GM13977 (cell line): Measurements from ENCODE around the gene BCAS1.

Source experiments
- DNase-seq: peaks from one replicate; pipeline ENCODE4 v3.0.0; 2012; ENCODE audit warnings: low spot score
- in situ Hi-C: fragments of 300-500 bp; cut with MboI; formaldehyde crosslinking; loops from one replicate; pipeline ENCODE4 v1.12.0; 2022; ENCODE audit warnings: low sequenced_read_pairs, low pct_unique_long_range_greater_than_20kb, mixed read lengths, inconsistent platforms; ENCODE audit not compliant: unreplicated experiment
- TF ChIP-seq, protein P1 (sequence below): IDR thresholded peaks from 2 replicates; pipeline ENCODE4 v1.5.1; 2012; ENCODE audit warnings: mild to moderate bottlenecking, control low read depth; ENCODE audit not compliant: insufficient read depth; ENCODE audit errors: extremely low read depth, missing control alignments

BCAS1 gene

DNA sequence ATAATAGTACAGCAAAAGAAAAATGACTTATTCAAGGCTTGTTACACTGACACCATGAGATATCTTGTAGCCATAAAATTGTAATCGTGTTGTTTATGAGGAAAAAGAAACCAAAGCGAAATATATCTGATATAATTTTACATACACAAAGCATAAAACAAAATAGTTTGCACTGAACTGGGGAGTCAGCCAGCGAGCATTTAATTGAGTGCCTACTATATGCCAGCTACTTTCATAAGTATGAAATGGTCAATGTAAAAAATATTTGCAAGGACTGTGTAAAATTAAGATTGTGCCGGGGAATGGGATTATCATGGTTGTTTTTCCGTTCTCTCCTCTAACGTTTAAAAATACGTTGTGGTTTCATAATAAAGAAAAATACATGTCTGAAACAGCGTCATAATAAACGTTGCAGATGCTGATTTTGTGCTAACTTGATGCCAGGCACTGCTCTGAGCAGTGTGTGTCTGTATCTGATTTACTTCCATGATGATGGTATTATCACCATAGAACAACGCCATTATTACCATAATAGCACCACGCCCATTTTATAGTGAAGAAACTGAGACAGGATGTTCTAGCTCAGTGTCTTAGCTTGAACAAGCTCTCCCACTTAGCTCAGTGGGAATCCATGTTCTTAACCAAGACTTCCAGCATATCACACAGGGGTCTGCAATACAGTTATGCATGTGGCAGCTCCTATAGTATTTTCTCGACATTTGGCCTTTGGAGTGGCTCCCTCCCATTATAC, 144.6 kb downstream of the BCAS1 start:
- no peak for DNase-seq
- TF ChIP-seq, protein P1, sequence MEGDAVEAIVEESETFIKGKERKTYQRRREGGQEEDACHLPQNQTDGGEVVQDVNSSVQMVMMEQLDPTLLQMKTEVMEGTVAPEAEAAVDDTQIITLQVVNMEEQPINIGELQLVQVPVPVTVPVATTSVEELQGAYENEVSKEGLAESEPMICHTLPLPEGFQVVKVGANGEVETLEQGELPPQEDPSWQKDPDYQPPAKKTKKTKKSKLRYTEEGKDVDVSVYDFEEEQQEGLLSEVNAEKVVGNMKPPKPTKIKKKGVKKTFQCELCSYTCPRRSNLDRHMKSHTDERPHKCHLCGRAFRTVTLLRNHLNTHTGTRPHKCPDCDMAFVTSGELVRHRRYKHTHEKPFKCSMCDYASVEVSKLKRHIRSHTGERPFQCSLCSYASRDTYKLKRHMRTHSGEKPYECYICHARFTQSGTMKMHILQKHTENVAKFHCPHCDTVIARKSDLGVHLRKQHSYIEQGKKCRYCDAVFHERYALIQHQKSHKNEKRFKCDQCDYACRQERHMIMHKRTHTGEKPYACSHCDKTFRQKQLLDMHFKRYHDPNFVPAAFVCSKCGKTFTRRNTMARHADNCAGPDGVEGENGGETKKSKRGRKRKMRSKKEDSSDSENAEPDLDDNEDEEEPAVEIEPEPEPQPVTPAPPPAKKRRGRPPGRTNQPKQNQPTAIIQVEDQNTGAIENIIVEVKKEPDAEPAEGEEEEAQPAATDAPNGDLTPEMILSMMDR = no peak
- in situ Hi-C loops = no loop called here

DNA sequence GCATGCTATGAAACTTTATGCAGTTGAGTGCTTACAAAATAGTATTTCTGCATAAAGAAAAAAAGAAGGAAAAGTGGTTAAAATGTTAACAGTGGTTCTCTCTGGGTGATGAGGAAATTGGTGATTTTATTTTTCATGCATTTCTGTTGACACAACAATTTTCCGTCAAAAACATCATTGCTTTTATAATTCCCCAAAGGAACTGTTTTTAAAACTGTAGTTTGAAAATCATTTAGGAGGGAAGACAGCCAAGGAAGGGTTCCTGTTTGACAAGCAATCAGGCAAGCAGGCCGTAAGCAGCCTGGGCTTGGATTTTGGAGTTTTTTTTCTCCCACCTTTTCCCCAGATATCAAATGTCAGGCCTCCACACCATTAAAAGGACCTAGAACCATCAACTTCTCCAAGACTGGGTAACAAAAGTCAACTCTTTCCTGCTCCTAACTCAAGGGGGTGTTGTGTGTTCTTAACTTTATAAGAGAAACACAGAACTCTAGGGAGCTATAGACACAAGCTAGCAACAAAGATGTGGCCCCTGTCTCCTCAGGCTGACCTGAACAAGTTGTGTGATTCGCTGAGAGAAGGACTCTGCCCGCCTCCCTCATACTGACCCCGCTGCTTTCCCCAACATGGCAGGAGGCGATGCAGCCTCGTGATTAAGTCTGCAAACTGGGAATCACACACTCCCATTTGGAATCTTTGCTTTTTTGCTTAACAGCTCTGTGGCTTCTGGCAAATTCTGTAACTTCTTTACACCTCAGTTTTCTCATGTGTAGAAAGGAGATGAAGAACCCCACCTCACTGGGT, 146.6 kb downstream of the BCAS1 start:
- TF ChIP-seq, protein P1 = no peak
- in situ Hi-C loops = loop anchor here (25.0 kb wide), 1 partner anchor 186 kb away; no protein-coding TSS in a partner anchor
- DNase-seq = no peak

DNA sequence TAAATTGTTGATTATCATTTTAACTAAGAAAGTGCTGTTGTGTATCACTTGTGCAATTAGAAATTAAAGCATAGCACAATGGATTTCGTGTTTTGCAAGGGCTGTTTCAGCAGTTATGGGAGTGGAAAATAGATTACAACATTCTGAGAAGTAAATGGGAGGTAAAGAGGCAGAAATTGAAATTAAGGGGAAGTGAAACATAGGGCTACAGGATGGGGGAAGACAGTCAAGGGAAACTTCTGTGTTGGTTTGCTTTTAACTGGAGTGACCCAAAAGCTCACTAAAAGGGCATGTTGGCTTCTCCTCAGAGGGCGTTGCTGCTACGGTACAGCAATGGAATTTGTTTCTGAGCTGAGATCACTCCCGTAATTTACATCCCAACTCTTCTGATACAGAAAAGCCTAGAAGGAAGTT, 147.5 kb downstream of the BCAS1 start:
- DNase-seq = no peak
- in situ Hi-C loops = loop anchor here (25.0 kb wide), 1 partner anchor 186 kb away; no protein-coding TSS in a partner anchor
- TF ChIP-seq, protein P1 = no peak

DNA sequence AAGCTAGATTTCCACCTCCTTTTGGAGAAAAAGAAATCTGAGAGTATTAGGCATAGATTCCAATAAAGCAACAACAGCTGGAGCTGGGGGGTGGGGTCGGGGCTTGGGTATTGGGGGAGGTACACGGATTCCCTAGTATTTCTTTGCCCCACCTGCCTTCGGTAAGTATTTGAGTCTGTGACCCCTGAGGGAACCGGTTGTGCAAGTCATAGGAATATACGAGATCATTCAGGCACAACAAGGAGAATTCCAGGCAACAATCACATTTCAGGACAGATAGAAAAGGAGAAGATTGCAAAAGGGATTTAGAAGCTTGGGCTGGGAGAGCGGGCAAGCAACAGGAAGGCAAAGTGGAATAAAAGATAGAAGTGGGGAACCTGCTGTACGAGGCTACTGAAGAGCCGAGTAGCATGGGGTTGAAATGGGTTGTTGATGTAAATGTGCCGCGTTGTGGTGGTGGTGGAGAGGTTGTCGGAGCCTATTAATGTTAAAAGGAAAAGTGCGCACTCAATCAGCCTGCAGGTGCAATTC, 148.9 kb downstream of the BCAS1 start:
- in situ Hi-C loops = loop anchor here (25.0 kb wide), 1 partner anchor 184 kb away; no protein-coding TSS in a partner anchor
- DNase-seq = no peak
- TF ChIP-seq, protein P1 = no peak

DNA sequence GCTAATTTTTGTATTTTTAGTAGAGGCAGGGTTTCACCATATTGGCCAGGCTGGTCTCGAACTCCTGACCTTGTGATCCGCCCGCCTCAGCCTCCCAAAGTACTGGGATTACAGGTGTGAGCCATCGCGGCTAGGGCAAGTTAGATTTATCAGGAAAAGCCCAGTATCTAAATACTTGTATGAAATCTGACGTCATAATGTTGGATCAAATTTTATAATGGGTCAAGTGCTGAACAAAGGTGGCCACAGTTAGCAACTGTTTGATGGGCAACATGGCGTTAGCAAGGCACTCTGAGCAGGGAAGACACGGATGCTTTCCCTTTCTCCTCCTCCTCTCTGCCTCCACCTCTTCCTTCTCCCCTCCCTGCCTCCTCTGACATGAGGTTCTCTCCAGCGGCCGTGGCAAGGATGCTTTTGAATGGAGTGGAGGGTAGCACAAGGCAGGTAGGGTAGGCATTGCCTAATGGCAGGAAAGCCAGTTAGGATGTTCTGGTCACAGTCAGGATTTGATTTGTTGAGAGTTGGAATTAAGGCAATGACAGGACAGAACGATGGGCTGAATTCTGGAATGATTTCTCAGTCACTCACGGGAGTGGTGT, 149.6 kb downstream of the BCAS1 start:
- DNase-seq = no peak
- TF ChIP-seq, protein P1 = no peak
- in situ Hi-C loops = loop anchor here (25.0 kb wide), 1 partner anchor 183 kb away; no protein-coding TSS in a partner anchor

DNA sequence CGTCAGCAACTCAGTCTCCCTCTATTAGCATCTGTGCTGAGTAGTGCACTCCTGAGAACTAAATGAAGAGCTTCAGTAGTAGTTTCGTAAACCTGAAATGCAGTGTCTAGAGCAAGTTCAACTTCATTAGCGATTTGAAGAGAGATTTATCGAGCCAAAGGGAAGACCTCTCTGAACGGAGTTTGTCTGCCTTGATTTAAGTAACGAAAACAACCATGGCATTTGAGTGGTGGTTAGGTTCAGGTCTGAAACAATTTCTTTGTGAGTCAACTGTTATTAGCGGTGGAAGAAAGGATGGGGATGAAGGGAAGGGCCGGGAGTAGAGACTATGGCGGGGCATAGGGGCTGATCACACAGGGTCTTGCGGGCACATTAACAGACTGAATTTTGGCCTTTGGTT, 150.5 kb downstream of the BCAS1 start:
- DNase-seq = no peak
- TF ChIP-seq, protein P1 = no peak
- in situ Hi-C loops = loop anchor here (25.0 kb wide), 1 partner anchor 183 kb away; no protein-coding TSS in a partner anchor
